Activated CD4-positive, alpha-beta T cell treated with anti-CD3 and anti-CD28 coated beads, Interleukin-2, amount 10 ng/mL, durations not matched to agents 7 days and 5 days (primary cell): ENCODE measurements around the gene TMBIM4. TPM values are rescaled to one million over a fixed set of nuclear protein-coding genes. Genes with fewer than 3 reads are reported as not detected.

Experiments used
- CTCF ChIA-PET: fragments of 350-600 bp; sonication (Branson Sonifier 250); formaldehyde crosslinking; loops from one replicate; lab custom pipeline; 2021; ENCODE audit warnings: antibody characterized with exemption; lab: Charles Lee
- POLR2A ChIA-PET: fragments of 350-600 bp; sonication (Branson Sonifier 250); formaldehyde crosslinking; loops from one replicate; lab custom pipeline; 2021; ENCODE audit warnings: antibody characterized with exemption; lab: Charles Lee
- DNase-seq: peaks from one replicate; pipeline ENCODE4 v3.0.0-alpha.2; 2020
- H3K27ac Mint-ChIP-seq: one replicate; pipeline ENCODE4 v1.8.0; 2021; ENCODE audit warnings: mild to moderate bottlenecking, moderate library complexity, mixed read lengths
- H3K27me3 Mint-ChIP-seq: one replicate; pipeline ENCODE4 v1.8.0; 2021; ENCODE audit warnings: mixed read lengths
- H3K36me3 Mint-ChIP-seq: one replicate; pipeline ENCODE4 v1.8.0; 2021; ENCODE audit warnings: low read depth, mixed read lengths
- H3K4me1 Mint-ChIP-seq: one replicate; pipeline ENCODE4 v1.8.0; 2021; ENCODE audit warnings: mixed read lengths
- H3K4me3 Mint-ChIP-seq: one replicate; pipeline ENCODE4 v1.8.0; 2021; ENCODE audit warnings: mild to moderate bottlenecking, moderate library complexity, mixed read lengths
- H3K9me3 Mint-ChIP-seq: one replicate; pipeline ENCODE4 v1.8.0; 2021; ENCODE audit warnings: mixed read lengths
- total RNA-seq, 2 experiments: library from RNA; stranded (reverse); gene quantifications; one replicate each; pipeline ENCODE4 v1.2.3, GENCODE V29; 2021

The TMBIM4 gene
- total RNA-seq, 2 experiments from 2014 or later: 65.7 to 83.5 TPM

- H3K4me3 Mint-ChIP-seq: peak overlapping the region; percentile 94
- H3K9me3 Mint-ChIP-seq: no peaks in the 10 kb centered on the region
- POLR2A ChIA-PET: no interaction called here
- peaks cover 62% of the 10 kb centered on the region for H3K4me1 Mint-ChIP-seq
- peak overlapping the region; percentile 98 for H3K27ac Mint-ChIP-seq
- CTCF ChIA-PET: interaction anchor here (2.5 kb wide), 1 partner anchor 29 kb away, joined by 10 read pairs; no protein-coding TSS in a partner anchor
- peak; percentile 8 for DNase-seq
- peaks cover 57% of the 10 kb centered on the region for H3K36me3 Mint-ChIP-seq
- no peaks in the 10 kb centered on the region for H3K27me3 Mint-ChIP-seq
These were observed 39.9 kb downstream of the TMBIM4 start for GRCh38 chr12:66129934-66130266.

DNA sequence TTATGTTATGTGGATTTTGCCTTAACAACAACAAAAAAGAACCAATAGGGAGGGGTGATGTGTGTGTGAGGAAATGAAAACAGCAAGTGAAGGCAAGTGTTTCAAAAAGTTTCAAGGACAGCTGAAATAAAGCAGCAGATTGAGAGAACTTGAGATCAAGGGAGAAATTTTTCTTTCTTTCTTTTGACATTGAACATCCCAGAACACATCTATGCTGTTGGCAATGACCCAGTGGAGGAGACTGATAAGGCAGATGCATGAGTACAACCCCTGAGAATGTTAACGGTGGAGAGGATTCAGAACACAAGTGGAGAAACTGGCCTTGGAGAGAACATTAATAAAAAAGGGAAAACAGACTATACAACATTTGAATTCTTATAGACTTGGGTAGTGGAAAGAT, 42.1 kb downstream of the TMBIM4 start:
- peaks cover 59% of the 10 kb centered on the region for H3K4me1 Mint-ChIP-seq
- H3K27me3 Mint-ChIP-seq: no peaks in the 10 kb centered on the region
- no peaks in the 10 kb centered on the region for H3K9me3 Mint-ChIP-seq
- POLR2A ChIA-PET: no interaction called here
- no peak overlapping the region for H3K4me3 Mint-ChIP-seq
- DNase-seq: no peak
- CTCF ChIA-PET: no interaction called here
- H3K36me3 Mint-ChIP-seq: peaks cover 69% of the 10 kb centered on the region
- no peak overlapping the region for H3K27ac Mint-ChIP-seq

GRCh38 chr12:66120477-66120876, 49.3 kb downstream of the TMBIM4 start:
- POLR2A ChIA-PET: no interaction called here
- peaks cover 18% of the 10 kb centered on the region for H3K4me1 Mint-ChIP-seq
- peaks cover 47% of the 10 kb centered on the region for H3K36me3 Mint-ChIP-seq
- no peak overlapping the region for H3K4me3 Mint-ChIP-seq
- no peak overlapping the region for H3K27ac Mint-ChIP-seq
- DNase-seq: no peak
- CTCF ChIA-PET: interaction anchor here (0.6 to 1.2 kb wide), 2 partner anchors 25 to 82 kb away, joined by 3 to 6 read pairs; no protein-coding TSS in a partner anchor
- no peaks in the 10 kb centered on the region for H3K9me3 Mint-ChIP-seq
- no peaks in the 10 kb centered on the region for H3K27me3 Mint-ChIP-seq

GRCh38 chr12:66119870-66120241, 49.9 kb downstream of the TMBIM4 start:
- Mint-ChIP-seq H3K4me1 (peaks cover 14% of the 10 kb centered on the region), H3K4me3 (no peak overlapping the region), H3K9me3 (no peaks in the 10 kb centered on the region), H3K27me3 (no peaks in the 10 kb centered on the region), H3K36me3 (peaks cover 41% of the 10 kb centered on the region), H3K27ac (no peak overlapping the region)
- POLR2A ChIA-PET: no interaction called here
- no peak for DNase-seq
- CTCF ChIA-PET: no interaction called here

GRCh38 chr12:66119229-66119869, 50.4 kb downstream of the TMBIM4 start:
- DNase-seq: no peak
- Mint-ChIP-seq H3K27ac (no peak overlapping the region), H3K4me3 (no peak overlapping the region), H3K4me1 (peaks cover 14% of the 10 kb centered on the region), H3K9me3 (no peaks in the 10 kb centered on the region), H3K36me3 (peaks cover 37% of the 10 kb centered on the region), H3K27me3 (no peaks in the 10 kb centered on the region)
- ChIA-PET CTCF (no interaction called here), POLR2A (no interaction called here)

DNA sequence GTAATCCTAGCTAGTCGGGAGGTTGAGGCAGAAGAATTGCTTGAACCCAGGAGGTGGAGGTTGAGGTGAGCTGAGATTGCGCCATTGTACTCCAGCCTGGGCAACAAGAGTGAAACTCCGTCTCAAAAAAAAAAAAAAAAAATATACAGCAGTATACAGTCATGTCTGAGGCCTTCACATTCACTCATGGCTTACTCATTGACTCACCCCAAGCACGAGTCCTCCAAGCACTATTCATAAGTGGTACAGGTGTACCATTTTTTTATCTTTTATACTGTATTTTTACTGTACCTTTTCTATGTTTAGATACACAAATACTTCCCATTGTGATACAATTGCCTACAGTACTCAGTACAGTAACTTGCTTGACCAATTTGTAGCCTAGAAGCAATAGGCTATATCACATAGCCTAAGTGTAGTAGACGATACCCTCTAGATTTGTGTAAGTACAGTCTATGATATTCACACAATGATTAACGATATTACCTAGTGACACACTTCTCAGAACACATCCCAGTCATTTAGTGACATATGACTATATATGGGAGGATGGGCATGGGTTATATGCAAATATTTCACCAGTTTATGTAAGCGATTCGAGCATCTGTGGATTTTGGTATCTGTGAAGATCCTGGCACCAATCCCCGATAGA, 51.4 kb downstream of the TMBIM4 start:
- Mint-ChIP-seq H3K4me1 (peaks cover 14% of the 10 kb centered on the region), H3K4me3 (no peak overlapping the region), H3K27me3 (no peaks in the 10 kb centered on the region), H3K9me3 (no peaks in the 10 kb centered on the region), H3K36me3 (peaks cover 28% of the 10 kb centered on the region), H3K27ac (no peak overlapping the region)
- ChIA-PET POLR2A (no interaction called here), CTCF (no interaction called here)
- no peak for DNase-seq

GRCh38 chr12:66117242-66117641, 52.6 kb downstream of the TMBIM4 start:
- Mint-ChIP-seq H3K36me3 (peaks cover 21% of the 10 kb centered on the region), H3K27me3 (peaks cover 2% of the 10 kb centered on the region)

DNA sequence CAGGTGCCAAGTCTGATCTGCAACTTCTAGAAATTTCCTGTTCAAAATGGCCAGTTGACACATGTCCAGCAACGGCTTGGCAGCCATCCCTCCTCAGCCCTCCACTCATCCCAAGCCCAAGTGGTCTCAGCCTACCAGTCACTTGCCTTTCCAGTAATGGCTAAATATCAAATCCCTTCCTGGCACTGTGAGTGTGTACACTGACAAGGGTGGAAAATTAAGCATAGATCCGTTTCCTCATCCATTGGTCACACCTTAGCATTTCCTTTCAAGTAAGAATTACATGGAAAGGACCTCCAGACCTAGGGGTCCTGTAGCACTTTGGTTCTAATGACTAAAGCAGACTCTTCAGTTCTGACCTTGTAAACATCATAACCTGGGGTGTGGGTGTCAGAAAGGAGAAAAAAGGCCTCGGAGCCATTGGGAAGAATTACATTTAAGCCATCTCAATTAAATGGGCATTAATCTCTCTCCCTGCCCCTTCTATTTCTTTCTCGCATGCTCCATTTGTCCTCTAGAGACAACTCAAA, 54.7 kb downstream of the TMBIM4 start:
- Mint-ChIP-seq H3K4me3 (no peak overlapping the region), H3K9me3 (no peaks in the 10 kb centered on the region), H3K27me3 (peaks cover 3% of the 10 kb centered on the region), H3K27ac (no peak overlapping the region), H3K36me3 (peaks cover 12% of the 10 kb centered on the region), H3K4me1 (peaks cover 8% of the 10 kb centered on the region)
- ChIA-PET CTCF (no interaction called here), POLR2A (no interaction called here)
- no peak for DNase-seq

More at GRCh38 chr12:66117242-66117641, 52.6 kb downstream of the TMBIM4 start:
- CTCF ChIA-PET: no interaction called here
- DNase-seq: no peak
- Mint-ChIP-seq H3K4me3 (no peak overlapping the region), H3K27ac (no peak overlapping the region), H3K4me1 (peaks cover 14% of the 10 kb centered on the region), H3K9me3 (no peaks in the 10 kb centered on the region)
- POLR2A ChIA-PET: no interaction called here

DNA sequence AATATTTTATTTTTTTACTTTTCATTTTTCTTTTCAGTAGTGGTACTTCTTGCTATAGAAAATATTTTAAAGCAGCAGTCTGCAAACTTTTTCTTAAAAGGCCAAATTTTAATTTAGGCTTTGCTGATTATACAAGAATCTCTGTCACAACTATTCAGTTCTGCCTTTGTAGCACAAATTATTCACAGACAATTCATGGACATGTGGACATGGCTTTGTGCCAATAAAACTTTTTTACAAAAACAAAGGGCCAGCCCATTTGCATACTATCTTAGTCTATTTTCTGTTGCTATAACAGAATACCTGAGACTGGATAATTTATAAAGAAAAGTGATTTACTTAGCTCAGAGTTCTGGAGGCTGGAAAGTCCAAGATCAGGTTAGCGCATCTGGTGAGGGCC, 56.3 kb downstream of the TMBIM4 start:
- Mint-ChIP-seq H3K27me3 (peaks cover 3% of the 10 kb centered on the region), H3K4me1 (peaks cover 4% of the 10 kb centered on the region), H3K4me3 (no peak overlapping the region), H3K27ac (no peak overlapping the region), H3K9me3 (no peaks in the 10 kb centered on the region), H3K36me3 (peaks cover 2% of the 10 kb centered on the region)
- ChIA-PET CTCF (no interaction called here), POLR2A (no interaction called here)
- DNase-seq: no peak

GRCh38 chr12:66111605-66112004, 58.2 kb downstream of the TMBIM4 start:
- peaks cover 9% of the 10 kb centered on the region for H3K4me1 Mint-ChIP-seq
- H3K9me3 Mint-ChIP-seq: no peaks in the 10 kb centered on the region
- no peak overlapping the region for H3K4me3 Mint-ChIP-seq
- no peaks in the 10 kb centered on the region for H3K36me3 Mint-ChIP-seq
- POLR2A ChIA-PET: no interaction called here
- H3K27ac Mint-ChIP-seq: no peak overlapping the region
- no peak for DNase-seq
- H3K27me3 Mint-ChIP-seq: peaks cover 5% of the 10 kb centered on the region
- CTCF ChIA-PET: no interaction called here

DNA sequence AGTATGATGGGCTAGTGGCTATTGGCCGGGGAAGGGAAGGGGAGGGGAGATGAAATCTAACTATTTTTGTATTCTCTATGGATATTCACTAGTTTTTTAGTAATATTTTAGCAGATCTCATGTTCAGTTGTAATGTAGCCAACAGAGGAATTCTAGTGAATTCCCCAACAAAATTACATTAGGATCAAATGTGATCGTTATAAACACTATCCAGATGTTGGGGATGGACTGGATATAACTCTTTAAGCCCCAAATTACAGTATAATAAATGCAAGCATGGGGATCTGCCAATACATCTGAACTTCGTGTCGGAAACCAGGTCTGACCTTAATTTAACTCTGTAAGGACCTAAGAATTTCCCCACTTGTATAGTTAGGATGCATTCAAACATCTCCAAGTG, 60.7 kb downstream of the TMBIM4 start:
- Mint-ChIP-seq H3K27me3 (peaks cover 13% of the 10 kb centered on the region), H3K27ac (no peak overlapping the region), H3K4me3 (no peak overlapping the region), H3K9me3 (no peaks in the 10 kb centered on the region), H3K36me3 (no peaks in the 10 kb centered on the region), H3K4me1 (peaks cover 9% of the 10 kb centered on the region)
- DNase-seq: no peak
- CTCF ChIA-PET: no interaction called here
- POLR2A ChIA-PET: no interaction called here

GRCh38 chr12:66108386-66108785, 61.4 kb downstream of the TMBIM4 start:
- H3K4me3 Mint-ChIP-seq: no peak overlapping the region
- no peak for DNase-seq
- H3K9me3 Mint-ChIP-seq: no peaks in the 10 kb centered on the region
- ChIA-PET POLR2A (no interaction called here), CTCF (interaction anchor here (1.5 kb wide), 1 partner anchor 22 kb away, joined by 3 read pairs; the partner anchor contains the start of gene LLPH)
- H3K4me1 Mint-ChIP-seq: peaks cover 9% of the 10 kb centered on the region
- no peaks in the 10 kb centered on the region for H3K36me3 Mint-ChIP-seq
- H3K27ac Mint-ChIP-seq: no peak overlapping the region
- peaks cover 18% of the 10 kb centered on the region for H3K27me3 Mint-ChIP-seq

- Mint-ChIP-seq H3K4me1 (peaks cover 9% of the 10 kb centered on the region), H3K9me3 (no peaks in the 10 kb centered on the region)
These were observed 62.3 kb downstream of the TMBIM4 start for GRCh38 chr12:66107451-66107915.

More at GRCh38 chr12:66107451-66107915, 62.3 kb downstream of the TMBIM4 start:
- DNase-seq: peak; percentile 80
- Mint-ChIP-seq H3K27ac (no peak overlapping the region), H3K36me3 (no peaks in the 10 kb centered on the region), H3K27me3 (peaks cover 24% of the 10 kb centered on the region), H3K4me3 (no peak overlapping the region)
- ChIA-PET POLR2A (no interaction called here), CTCF (interaction anchor here (1.5 kb wide), 1 partner anchor 23 kb away, joined by 3 read pairs; the partner anchor contains the start of gene LLPH)
